GM12864 (cell line): Measurements from ENCODE around the gene TMEM184B.

Source experiments
- DNase-seq: peaks from one replicate; pipeline ENCODE4 v3.0.0-alpha.2; 2011; ENCODE audit warnings: low read depth
- H3K4me3 ChIP-seq: 2 replicates; pipeline ENCODE4 v1.5.1; 2011; ENCODE audit warnings: mild to moderate bottlenecking, low read depth, low read length, control low read depth
- CTCF ChIP-seq: IDR thresholded peaks from 2 replicates; pipeline ENCODE4 v1.5.1; 2011; ENCODE audit warnings: low read depth, mild to moderate bottlenecking, moderate library complexity, low read length, control low read depth, inconsistent platforms; ENCODE audit errors: missing control alignments

TMEM184B gene

GRCh38 chr22:38298312-38299005, 25.6 kb upstream of the TMEM184B start:
- peak; percentile 78 for TF ChIP-seq CTCF
- no peak overlapping the region for H3K4me3 ChIP-seq
- DNase-seq, result no peak

DNA sequence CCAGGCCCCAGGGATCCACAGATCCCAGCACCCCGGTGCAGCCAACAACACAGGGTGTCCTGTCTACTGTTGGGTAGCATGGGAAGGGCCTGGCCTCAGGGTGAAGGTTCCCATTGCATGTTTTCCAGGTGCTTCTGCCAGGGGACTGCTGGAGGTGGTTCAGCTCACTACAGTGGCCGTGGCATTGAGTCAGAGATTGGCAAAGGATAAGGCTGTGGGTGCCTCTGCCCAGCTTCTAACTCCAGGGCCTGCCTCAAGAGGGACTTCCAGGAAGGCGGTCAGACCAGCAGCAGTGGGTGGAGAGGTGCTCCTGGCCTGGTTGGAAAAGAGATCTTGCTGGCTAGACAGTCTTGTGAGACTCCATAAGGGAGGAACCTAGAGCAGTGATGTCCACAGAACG, 23.6 kb upstream of the TMEM184B start:
- DNase-seq, result no peak
- no peak overlapping the region for H3K4me3 ChIP-seq
- TF ChIP-seq CTCF, result no peak

DNA sequence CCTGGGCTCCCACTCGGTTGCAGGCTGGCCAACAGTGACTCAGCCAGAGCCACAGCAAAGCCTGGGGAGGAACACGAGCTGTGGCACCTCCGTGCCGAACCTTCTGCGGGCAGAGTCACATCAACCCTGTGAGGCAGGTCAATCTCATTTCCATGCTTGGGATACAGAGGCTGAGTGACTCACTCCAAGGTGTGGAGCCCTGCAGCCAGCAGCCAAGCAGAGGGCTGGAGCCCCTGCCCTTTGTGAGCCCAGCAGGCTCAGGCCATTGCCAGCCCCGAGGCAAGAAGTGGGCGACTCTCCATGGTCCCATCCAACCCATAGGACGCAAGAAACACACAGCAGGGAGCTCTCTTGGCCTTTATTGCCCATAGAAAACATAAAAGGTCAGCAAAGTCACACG, 23.1 kb upstream of the TMEM184B start:
- no peak overlapping the region for H3K4me3 ChIP-seq
- no peak for TF ChIP-seq CTCF
- DNase-seq, result no peak

GRCh38 chr22:38295339-38295738, 22.5 kb upstream of the TMEM184B start:
- TF ChIP-seq CTCF, result no peak
- no peak overlapping the region for H3K4me3 ChIP-seq
- no peak for DNase-seq

- no peak for DNase-seq
- no peak overlapping the region for H3K4me3 ChIP-seq
- no peak for TF ChIP-seq CTCF
Observed at GRCh38 chr22:38294193-38294592, 21.4 kb upstream of the TMEM184B start.

DNA sequence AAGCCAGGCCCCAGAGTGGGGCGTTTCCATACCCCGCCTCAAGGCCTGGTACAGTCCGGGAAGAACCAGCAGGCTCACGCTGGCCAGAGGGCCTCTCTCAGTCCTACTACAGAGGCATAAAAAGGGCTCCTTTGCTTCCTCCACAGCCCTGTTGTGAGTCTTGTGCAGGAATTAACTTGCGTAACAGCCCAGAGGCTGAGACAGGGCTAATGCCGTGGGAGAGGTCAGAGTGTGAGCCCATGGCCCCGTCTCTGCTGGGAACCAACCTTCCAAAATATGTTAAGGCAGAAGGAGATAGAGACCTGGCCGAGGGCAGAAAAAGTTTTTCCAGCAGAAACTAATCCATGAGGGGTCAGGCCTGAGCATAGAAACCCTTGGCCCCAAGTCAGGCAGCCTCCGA, 19.9 kb upstream of the TMEM184B start:
- H3K4me3 ChIP-seq, result no peak overlapping the region
- DNase-seq, result no peak
- TF ChIP-seq CTCF, result no peak

GRCh38 chr22:38291201-38291777, 18.5 kb upstream of the TMEM184B start:
- TF ChIP-seq CTCF, result peak; percentile 8
- no peak for DNase-seq
- no peak overlapping the region for H3K4me3 ChIP-seq
